ENCODE data around the gene USP36. TPM values are rescaled to one million over a fixed set of nuclear protein-coding genes. Genes with fewer than 3 reads are reported as not detected.
"Not testable (repeated sequence)": the region's sequence is repeated elsewhere in the genome, so short reads cannot be mapped to it uniquely, and the experiment has no call there.

Gene USP36
- total RNA-seq, 4 donors from 2014 or later, result 26.6 to 44.0 (median 34.6) TPM

GRCh38 chr17:78883089-78883532 is 42.5 kb upstream of the USP36 start:
- Histone ChIP-seq H3K27ac (peak overlapping the region; percentile 52 to 97 (median 92)), H3K9me3 (no peaks in the 10 kb centered on the region), H3K27me3 (no peaks in the 10 kb centered on the region), H3K4me3 (peak overlapping the region in 1 of 2 donors; percentile 41), H3K36me3 (no peaks in the 10 kb centered on the region), H3K4me1 (peaks cover 3 to 100% (median 70%) of the 10 kb centered on the region in 3 donors)
- TF ChIP-seq EP300 (IDR thresholded peaks at IDR 0.05) (no peak), POLR2AphosphoS5 (IDR thresholded peaks at IDR 0.05) (peak; percentile 73)
- WGBS, 2 donors (ENCODE audit: low coverage in 1 of 2), result no CpG with 5 or more reads among the region's 10 CpGs
- peak; percentile 80 for ATAC-seq

- TF ChIP-seq POLR2A (IDR thresholded peaks at IDR 0.05) (no peak), EP300 (IDR thresholded peaks at IDR 0.05) (no peak), CTCF (IDR thresholded peaks at IDR 0.05) (no peak), POLR2AphosphoS5 (IDR thresholded peaks at IDR 0.05) (no peak)
- ATAC-seq, result no peak
Measured at GRCh38 chr17:78882540-78883088, 42.0 kb upstream of the USP36 start.

GRCh38 chr17:78879635-78880186 is 39.1 kb upstream of the USP36 start:
- H3K36me3 ChIP-seq, result no peaks in the 10 kb centered on the region
- WGBS, 2 donors (ENCODE audit: low coverage in 1 of 2), result 7 to 16% methylated on average over 4 to 11 of the region's 28 CpGs
- peak overlapping the region; percentile 40 to 97 (median 92) for H3K27ac ChIP-seq
- H3K27me3 ChIP-seq, result no peaks in the 10 kb centered on the region
- TF ChIP-seq CTCF (IDR thresholded peaks at IDR 0.05) (peak in 2 of 4 experiments; percentile 20 to 23), EP300 (IDR thresholded peaks at IDR 0.05) (no peak), POLR2A (IDR thresholded peaks at IDR 0.05) (peak in 1 of 2 donors; percentile 25), POLR2AphosphoS5 (IDR thresholded peaks at IDR 0.05) (peak; percentile 65)
- H3K4me3 ChIP-seq, result peak overlapping the region in 1 of 2 donors; percentile 41
- no peaks in the 10 kb centered on the region for H3K9me3 ChIP-seq
- peaks cover 3 to 100% (median 70%) of the 10 kb centered on the region in 3 donors for H3K4me1 ChIP-seq
- peak; percentile 29 for ATAC-seq

More at GRCh38 chr17:78882540-78883088, 42.0 kb upstream of the USP36 start:
- 0% methylated on average over 1 of the region's 14 CpGs; no CpG with 5 or more reads in 1 of the 2 donors for WGBS, 2 donors (ENCODE audit: low coverage in 1 of 2)
- Histone ChIP-seq H3K27ac (peak overlapping the region; percentile 52 to 97 (median 92)), H3K27me3 (no peaks in the 10 kb centered on the region), H3K9me3 (no peaks in the 10 kb centered on the region), H3K36me3 (no peaks in the 10 kb centered on the region), H3K4me3 (peak overlapping the region in 1 of 2 donors; percentile 41), H3K4me1 (peaks cover 3 to 100% (median 70%) of the 10 kb centered on the region in 3 donors)

GRCh38 chr17:78878871-78879527 is 38.4 kb upstream of the USP36 start:
- H3K9me3 ChIP-seq, result no peaks in the 10 kb centered on the region
- WGBS, 2 donors (ENCODE audit: low coverage in 1 of 2), result 58 to 84% methylated on average over 5 to 8 of the region's 14 CpGs
- H3K27ac ChIP-seq, result peak overlapping the region; percentile 40 to 97 (median 92)
- no peak for ATAC-seq
- H3K36me3 ChIP-seq, result no peaks in the 10 kb centered on the region
- peaks cover 0 to 100% (median 63%) of the 10 kb centered on the region in 3 donors for H3K4me1 ChIP-seq
- TF ChIP-seq POLR2A (IDR thresholded peaks at IDR 0.05) (no peak), CTCF (IDR thresholded peaks at IDR 0.05) (no peak)
- H3K27me3 ChIP-seq, result no peaks in the 10 kb centered on the region
- H3K4me3 ChIP-seq, result peak overlapping the region in 1 of 2 donors; percentile 41

- Histone ChIP-seq H3K27me3 (no peaks in the 10 kb centered on the region), H3K9me3 (no peaks in the 10 kb centered on the region), H3K4me1 (peaks cover 0 to 100% (median 59%) of the 10 kb centered on the region in 3 donors), H3K36me3 (peaks cover 0 to 7% of the 10 kb centered on the region in 2 donors), H3K4me3 (no peak overlapping the region), H3K27ac (peak overlapping the region in 3 of 4 donors; percentile 89 to 97 (median 94))
- WGBS, 2 donors (ENCODE audit: low coverage in 1 of 2), result 87% methylated on average over 5 of the region's 15 CpGs; no CpG with 5 or more reads in 1 of the 2 donors
- TF ChIP-seq CTCF (IDR thresholded peaks at IDR 0.05), result no peak
- TF ChIP-seq EP300 (IDR thresholded peaks at IDR 0.05), result no peak
- no peak for TF ChIP-seq POLR2A (IDR thresholded peaks at IDR 0.05)
- no peak for TF ChIP-seq POLR2AphosphoS5 (IDR thresholded peaks at IDR 0.05)
- ATAC-seq, result no peak
Measured at GRCh38 chr17:78878261-78878660, 37.6 kb upstream of the USP36 start.

- H3K36me3 ChIP-seq, result peaks cover 0 to 19% of the 10 kb centered on the region in 2 donors
- H3K4me1 ChIP-seq, result peaks cover 0 to 89% (median 48%) of the 10 kb centered on the region in 3 donors
- H3K27me3 ChIP-seq, H3K9me3 ChIP-seq, ATAC-seq, H3K4me3 ChIP-seq: not testable (repeated sequence)
- peak overlapping the region in 3 of 4 donors; percentile 26 to 94 (median 89) for H3K27ac ChIP-seq
- WGBS, 2 donors (ENCODE audit: low coverage in 1 of 2), result 94 to 100% methylated on average over 1 to 3 of the region's 8 CpGs
Measured at GRCh38 chr17:78876954-78877517, 36.4 kb upstream of the USP36 start.
